ENCODE data around the gene OR5K3. TPM values are rescaled to one million over a fixed set of nuclear protein-coding genes. Genes with fewer than 3 reads are reported as not detected.
"Not testable (repeated sequence)": the region's sequence is repeated elsewhere in the genome, so short reads cannot be mapped to it uniquely, and the experiment has no call there.

OR5K3 gene
- total and polyA plus RNA-seq, 3 donors from 2014 or later = not detected

GRCh38 chr3:98388147-98388546 is 2.3 kb upstream of the OR5K3 start:
- H3K36me3 ChIP-seq (ENCODE audit: low read depth, missing control alignments) = no peaks in the 10 kb centered on the region
- no peaks in the 10 kb centered on the region for H3K27me3 ChIP-seq
- no peak overlapping the region for H3K4me3 ChIP-seq
- no peak for DNase-seq
- intact Hi-C loops (cut with DNase I; ENCODE audit: low total_unique reads) = no loop called here
- no peaks in the 10 kb centered on the region for H3K4me1 ChIP-seq
- H3K27ac ChIP-seq = no peak overlapping the region
- no peak for TF ChIP-seq CTCF (IDR thresholded peaks at IDR 0.05)
- TF ChIP-seq POLR2A (IDR thresholded peaks at IDR 0.05) = no peak
- WGBS, 2 donors = 66 to 82% methylated on average over 2 of the region's 2 CpGs
- no peaks in the 10 kb centered on the region for H3K9me3 ChIP-seq

- TF ChIP-seq CTCF (IDR thresholded peaks at IDR 0.05) (no peak), POLR2A (IDR thresholded peaks at IDR 0.05) (no peak)
- Histone ChIP-seq H3K36me3 (ENCODE audit: low read depth, missing control alignments) (no peaks in the 10 kb centered on the region), H3K27ac (no peak overlapping the region), H3K4me1 (no peaks in the 10 kb centered on the region), H3K9me3 (no peaks in the 10 kb centered on the region), H3K4me3 (no peak overlapping the region), H3K27me3 (no peaks in the 10 kb centered on the region)
- intact Hi-C loops (cut with DNase I; ENCODE audit: low total_unique reads) = no loop called here
- no peak for DNase-seq
Measured at GRCh38 chr3:98395101-98395500, 4.6 kb downstream of the OR5K3 start.

- intact Hi-C loops (cut with DNase I; ENCODE audit: low total_unique reads); H3K27ac ChIP-seq; H3K4me1 ChIP-seq; H3K4me3 ChIP-seq; H3K9me3 ChIP-seq; H3K27me3 ChIP-seq; H3K36me3 ChIP-seq (ENCODE audit: low read depth, missing control alignments); DNase-seq: not testable (repeated sequence)
- 63 to 74% methylated on average over 4 of the region's 4 CpGs for WGBS, 2 donors
Measured at GRCh38 chr3:98396482-98396881, 6.0 kb downstream of the OR5K3 start.

- TF ChIP-seq POLR2A (IDR thresholded peaks at IDR 0.05) (no peak), CTCF (IDR thresholded peaks at IDR 0.05) (no peak)
- Histone ChIP-seq H3K27ac (no peak overlapping the region), H3K4me3 (no peak overlapping the region), H3K4me1 (no peaks in the 10 kb centered on the region), H3K36me3 (ENCODE audit: low read depth, missing control alignments) (no peaks in the 10 kb centered on the region), H3K9me3 (no peaks in the 10 kb centered on the region), H3K27me3 (no peaks in the 10 kb centered on the region)
- DNase-seq = no peak
- intact Hi-C loops (cut with DNase I; ENCODE audit: low total_unique reads) = no loop called here
Measured at GRCh38 chr3:98398513-98398912, 8.0 kb downstream of the OR5K3 start.

GRCh38 chr3:98402507-98402906 is 12.0 kb downstream of the OR5K3 start:
- H3K9me3 ChIP-seq = no peaks in the 10 kb centered on the region
- no peak for DNase-seq
- H3K4me1 ChIP-seq = no peaks in the 10 kb centered on the region
- TF ChIP-seq POLR2A (IDR thresholded peaks at IDR 0.05) = no peak
- TF ChIP-seq CTCF (IDR thresholded peaks at IDR 0.05) = no peak
- no peaks in the 10 kb centered on the region for H3K36me3 ChIP-seq (ENCODE audit: low read depth, missing control alignments)
- no peaks in the 10 kb centered on the region for H3K27me3 ChIP-seq
- H3K27ac ChIP-seq = no peak overlapping the region
- no peak overlapping the region for H3K4me3 ChIP-seq
- intact Hi-C loops (cut with DNase I; ENCODE audit: low total_unique reads) = no loop called here
- WGBS, 2 donors = 84 to 100% methylated on average over 1 of the region's 1 CpG

Data from testis (tissue), 3 donors.